ENCODE results near the gene PLEKHJ1. TPM values are rescaled to one million over a fixed set of nuclear protein-coding genes. Genes with fewer than 3 reads are reported as not detected.
A peak's percentile ranks its signal among the peaks of the same experiment; 100 is the strongest.

PLEKHJ1 gene
- total RNA-seq, 1 experiment from 2014 or later = 189 TPM

DNA sequence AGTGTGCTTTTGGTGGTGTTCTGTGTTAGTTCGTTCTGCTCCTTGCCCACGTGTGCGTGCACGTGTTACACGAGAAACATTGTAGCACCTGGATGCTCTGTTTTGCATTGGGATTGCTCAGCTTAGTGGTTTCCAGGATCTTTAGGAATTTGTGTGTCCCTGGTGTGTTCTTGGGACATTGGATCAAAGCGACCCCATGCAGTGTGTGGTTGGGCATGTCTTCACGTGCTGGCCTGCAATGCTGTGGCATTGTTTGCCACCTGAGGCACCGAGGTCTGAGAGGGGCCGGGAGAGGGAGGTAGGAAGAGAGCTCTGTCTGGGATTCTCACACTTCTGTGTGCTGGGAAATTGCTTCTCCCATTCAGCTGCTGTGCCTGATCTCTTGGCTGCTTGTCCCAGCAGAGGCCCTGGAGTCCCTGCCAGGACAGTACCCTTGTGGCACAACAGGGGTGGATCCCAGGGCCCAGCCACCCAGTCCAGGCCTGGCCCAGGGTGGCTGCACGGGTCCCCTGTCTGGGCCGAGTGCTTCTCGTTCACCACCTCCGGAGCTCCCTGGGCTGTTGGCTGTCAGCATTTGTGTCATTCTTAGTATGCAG is 11.3 kb downstream of the PLEKHJ1 start (continued):
- TF ChIP-seq, protein P1, sequence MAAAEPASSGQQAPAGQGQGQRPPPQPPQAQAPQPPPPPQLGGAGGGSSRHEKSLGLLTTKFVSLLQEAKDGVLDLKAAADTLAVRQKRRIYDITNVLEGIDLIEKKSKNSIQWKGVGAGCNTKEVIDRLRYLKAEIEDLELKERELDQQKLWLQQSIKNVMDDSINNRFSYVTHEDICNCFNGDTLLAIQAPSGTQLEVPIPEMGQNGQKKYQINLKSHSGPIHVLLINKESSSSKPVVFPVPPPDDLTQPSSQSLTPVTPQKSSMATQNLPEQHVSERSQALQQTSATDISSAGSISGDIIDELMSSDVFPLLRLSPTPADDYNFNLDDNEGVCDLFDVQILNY (CRISPR knock-in tag; IDR thresholded peaks at IDR 0.05) = no peak
- TF ChIP-seq ZNF396 (CRISPR knock-in tag; IDR thresholded peaks at IDR 0.05; ENCODE audit: borderline replicate concordance) = no peak
- no peak for TF ChIP-seq ATF3 (CRISPR knock-in tag; conservative IDR thresholded peaks at IDR 0.05)
- TF ChIP-seq, protein P2, sequence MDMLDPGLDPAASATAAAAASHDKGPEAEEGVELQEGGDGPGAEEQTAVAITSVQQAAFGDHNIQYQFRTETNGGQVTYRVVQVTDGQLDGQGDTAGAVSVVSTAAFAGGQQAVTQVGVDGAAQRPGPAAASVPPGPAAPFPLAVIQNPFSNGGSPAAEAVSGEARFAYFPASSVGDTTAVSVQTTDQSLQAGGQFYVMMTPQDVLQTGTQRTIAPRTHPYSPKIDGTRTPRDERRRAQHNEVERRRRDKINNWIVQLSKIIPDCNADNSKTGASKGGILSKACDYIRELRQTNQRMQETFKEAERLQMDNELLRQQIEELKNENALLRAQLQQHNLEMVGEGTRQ (CRISPR knock-in tag; IDR thresholded peaks at IDR 0.05) = no peak
- TF ChIP-seq ZNF423 (CRISPR knock-in tag; IDR thresholded peaks at IDR 0.05) = no peak
- no peak for TF ChIP-seq NR1H2 (CRISPR knock-in tag; IDR thresholded peaks at IDR 0.05)
- no peak for TF ChIP-seq SP1 (CRISPR knock-in tag; conservative IDR thresholded peaks at IDR 0.05)

- DNase-seq (ENCODE audit: low spot score) = no peak
- ChIA-PET CTCF (no interaction called here), POLR2A (no interaction called here)
- TF ChIP-seq AFF4 (CRISPR knock-in tag; IDR thresholded peaks at IDR 0.05; ENCODE audit: borderline replicate concordance) = no peak
- no peak for TF ChIP-seq OVOL2 (CRISPR knock-in tag; IDR thresholded peaks at IDR 0.05; ENCODE audit: borderline replicate concordance)
- TF ChIP-seq, protein P1 (CRISPR knock-in tag; IDR thresholded peaks at IDR 0.05) = no peak
- no peak for TF ChIP-seq CDX4 (CRISPR knock-in tag; IDR thresholded peaks at IDR 0.05; ENCODE audit: borderline replicate concordance)
- no peak for TF ChIP-seq RELA (CRISPR knock-in tag; IDR thresholded peaks at IDR 0.05; ENCODE audit: borderline replicate concordance)
- TF ChIP-seq, protein P3, sequence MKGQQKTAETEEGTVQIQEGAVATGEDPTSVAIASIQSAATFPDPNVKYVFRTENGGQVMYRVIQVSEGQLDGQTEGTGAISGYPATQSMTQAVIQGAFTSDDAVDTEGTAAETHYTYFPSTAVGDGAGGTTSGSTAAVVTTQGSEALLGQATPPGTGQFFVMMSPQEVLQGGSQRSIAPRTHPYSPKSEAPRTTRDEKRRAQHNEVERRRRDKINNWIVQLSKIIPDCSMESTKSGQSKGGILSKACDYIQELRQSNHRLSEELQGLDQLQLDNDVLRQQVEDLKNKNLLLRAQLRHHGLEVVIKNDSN (CRISPR knock-in tag; IDR thresholded peaks at IDR 0.05) = no peak
- no peak for TF ChIP-seq PRRX2 (CRISPR knock-in tag; IDR thresholded peaks at IDR 0.05)
- TF ChIP-seq CREM (CRISPR knock-in tag; IDR thresholded peaks at IDR 0.05) = no peak
- no peak for TF ChIP-seq ZNF423 (CRISPR knock-in tag; IDR thresholded peaks at IDR 0.05)
- no peak for TF ChIP-seq FOXP4 (CRISPR knock-in tag; IDR thresholded peaks at IDR 0.05)
- no peak for TF ChIP-seq NR1H2 (CRISPR knock-in tag; IDR thresholded peaks at IDR 0.05)
- TF ChIP-seq ZNF512 (CRISPR knock-in tag; IDR thresholded peaks at IDR 0.05; ENCODE audit: borderline replicate concordance) = no peak
- TF ChIP-seq PRDM15 (CRISPR knock-in tag; IDR thresholded peaks at IDR 0.05) = no peak
- no peak for TF ChIP-seq TP53 (CRISPR knock-in tag; IDR thresholded peaks at IDR 0.05)
- no peak for TF ChIP-seq ETV6 (CRISPR knock-in tag; IDR thresholded peaks at IDR 0.05)
- no peak for TF ChIP-seq EMX1 (CRISPR knock-in tag; IDR thresholded peaks at IDR 0.05)
- no peaks in the 10 kb centered on the region for H3K27me3 Mint-ChIP-seq (ENCODE audit: low read depth)
- peaks cover 29% of the 10 kb centered on the region for H3K36me3 Mint-ChIP-seq
- peak overlapping the region; percentile 94 for H3K27ac Mint-ChIP-seq
- H3K9me3 Mint-ChIP-seq = no peaks in the 10 kb centered on the region
- H3K4me1 Mint-ChIP-seq = no peaks in the 10 kb centered on the region
- ATAC-seq = no peak
- H3K4me3 Mint-ChIP-seq = no peak overlapping the region
Measured at GRCh38 chr19:2223959-2224358, 12.2 kb downstream of the PLEKHJ1 start.

Measured in WTC11 (cell line).